GM18511 (cell line): ENCODE data around the gene CACNA1C.

Experiments used
- ATAC-seq: cut with Tn5 transposase; IDR thresholded peaks from one replicate; pipeline ENCODE4 v1.9.1; 2021; ENCODE audit warnings: mild to moderate bottlenecking, moderate library complexity; ENCODE audit not compliant: unreplicated experiment

CACNA1C gene

DNA sequence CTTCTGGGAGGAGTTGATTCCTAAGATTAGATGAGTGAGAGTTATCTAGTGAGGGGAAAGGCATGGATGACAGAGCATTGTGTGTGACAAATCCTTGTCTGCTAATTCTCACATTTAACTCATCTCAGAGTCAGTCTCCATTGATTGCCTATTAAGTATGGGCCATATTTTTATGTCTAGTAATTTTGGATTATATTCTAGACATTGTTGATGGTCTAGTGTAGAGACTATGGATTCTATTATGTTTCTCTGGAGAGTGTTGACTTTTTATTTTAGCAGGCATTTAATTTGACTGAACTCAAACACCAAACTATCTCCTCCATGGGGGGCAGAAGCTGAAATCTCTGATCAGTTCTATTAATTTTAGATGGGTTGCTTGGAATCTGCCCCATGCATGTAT, 114.4 kb downstream of the CACNA1C start:
- no peak for ATAC-seq

DNA sequence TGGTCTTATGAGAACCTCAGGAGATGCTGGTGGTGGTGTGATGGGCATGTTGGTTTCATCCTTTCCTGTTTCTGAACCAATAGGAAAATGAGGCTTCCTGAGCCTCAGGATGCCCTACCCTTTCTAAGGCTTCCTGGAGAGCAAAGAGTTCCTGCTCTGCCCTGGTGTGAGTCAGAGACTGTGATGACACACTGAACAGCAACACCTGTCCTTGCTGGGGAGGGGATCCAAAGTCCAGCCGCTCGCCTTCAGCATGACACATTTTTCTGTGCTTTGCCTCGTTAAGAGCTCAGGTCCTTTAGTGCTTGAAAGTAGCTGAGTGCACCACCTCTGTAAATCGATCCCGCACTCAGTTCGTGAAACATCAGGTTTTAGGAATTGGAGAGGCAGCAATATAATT, 116.0 kb downstream of the CACNA1C start:
- ATAC-seq, result no peak

DNA sequence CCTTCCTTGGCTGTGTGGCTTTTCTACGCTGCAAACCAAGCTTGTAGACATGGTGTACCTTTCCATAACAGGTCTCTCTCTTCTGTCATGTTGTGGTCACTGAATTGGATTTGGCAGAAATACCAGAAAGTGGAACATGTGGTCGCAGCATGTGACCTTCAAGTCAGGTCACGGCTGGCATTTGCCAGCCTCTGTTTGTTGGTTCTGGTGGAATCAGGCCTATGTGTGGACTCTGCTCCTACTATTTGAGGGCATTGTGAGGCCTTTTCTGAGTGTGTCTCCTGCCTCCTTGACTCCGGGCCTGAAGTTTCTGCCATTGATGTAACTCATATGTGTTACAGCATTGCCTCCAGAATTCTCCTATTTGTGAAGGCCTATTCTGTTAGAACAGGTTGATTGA, 116.7 kb downstream of the CACNA1C start:
- ATAC-seq, result no peak

DNA sequence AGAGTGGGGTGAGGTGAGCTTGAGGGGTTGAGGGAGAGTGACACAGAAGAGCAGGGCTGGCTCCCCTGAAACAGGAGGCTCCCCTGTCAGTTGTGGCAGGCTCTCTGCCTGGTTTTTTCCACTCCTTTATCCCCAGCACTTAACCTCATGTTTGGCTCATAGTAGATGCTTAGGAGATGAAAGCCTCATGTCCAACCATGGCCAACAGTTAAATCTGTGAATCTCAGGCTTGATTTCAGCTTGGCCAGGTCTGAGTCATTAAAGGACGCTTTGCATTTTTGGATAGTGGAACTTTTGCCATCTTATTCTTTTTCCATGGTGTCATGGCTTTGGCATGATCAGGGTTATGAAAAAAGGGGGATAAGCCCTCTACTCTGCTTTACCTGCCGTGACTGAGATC, 117.2 kb downstream of the CACNA1C start:
- ATAC-seq, result no peak

DNA sequence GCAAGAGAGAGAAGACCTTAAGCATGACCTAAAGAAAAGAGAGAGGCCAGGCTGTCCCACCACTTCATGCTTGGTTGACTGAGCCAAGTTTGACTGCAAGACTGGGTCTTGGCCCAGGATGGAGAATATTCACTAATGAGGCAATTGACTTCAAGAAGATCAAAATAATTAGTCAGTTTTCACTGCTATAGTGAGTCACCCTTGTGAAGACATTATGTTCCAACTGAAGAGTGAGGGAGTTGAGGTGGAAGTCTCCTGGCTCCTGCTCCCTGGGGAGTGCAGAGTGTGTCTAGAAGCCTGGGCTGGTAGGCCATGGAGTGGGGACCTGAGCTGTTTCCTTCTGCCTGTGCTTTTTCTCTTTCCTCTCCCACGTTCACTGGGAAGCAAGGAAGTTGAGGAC, 117.6 kb downstream of the CACNA1C start:
- ATAC-seq, result no peak

DNA sequence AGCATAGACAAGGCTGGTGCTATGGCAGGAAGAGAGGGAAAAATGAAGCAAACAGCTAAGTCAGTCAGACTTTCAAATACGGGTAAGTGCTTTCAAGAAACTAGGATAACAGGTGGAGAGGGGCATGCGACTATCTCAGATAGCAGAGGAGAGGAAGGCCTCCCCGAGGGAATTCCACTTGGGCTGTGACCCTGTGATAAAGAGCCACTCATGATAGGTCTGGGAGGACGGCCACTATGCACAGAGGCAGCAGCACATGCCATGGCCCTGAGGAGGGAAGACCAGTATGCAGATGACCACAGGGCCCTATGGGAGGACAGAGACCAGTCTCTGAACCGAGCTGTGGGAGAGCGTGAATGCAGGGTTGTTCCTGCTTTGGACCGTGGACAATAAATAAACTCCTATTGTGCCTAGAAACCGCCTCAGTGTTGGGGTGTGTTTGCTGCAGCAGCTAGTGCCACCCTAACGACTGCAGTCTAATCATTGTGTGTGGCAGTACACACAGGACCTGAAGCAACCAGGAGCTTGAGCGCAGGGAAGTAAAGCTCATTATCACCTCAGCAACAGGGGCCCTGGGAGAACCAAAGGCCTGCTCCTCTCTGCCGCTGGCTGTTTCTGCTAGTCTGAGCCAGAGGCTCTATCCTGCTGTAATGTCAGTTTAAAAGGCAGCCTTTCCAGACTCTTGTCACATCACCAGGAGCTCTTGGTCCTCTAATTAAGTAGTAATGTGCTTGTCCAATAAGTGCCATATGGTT, 119.1 kb downstream of the CACNA1C start:
- no peak for ATAC-seq

DNA sequence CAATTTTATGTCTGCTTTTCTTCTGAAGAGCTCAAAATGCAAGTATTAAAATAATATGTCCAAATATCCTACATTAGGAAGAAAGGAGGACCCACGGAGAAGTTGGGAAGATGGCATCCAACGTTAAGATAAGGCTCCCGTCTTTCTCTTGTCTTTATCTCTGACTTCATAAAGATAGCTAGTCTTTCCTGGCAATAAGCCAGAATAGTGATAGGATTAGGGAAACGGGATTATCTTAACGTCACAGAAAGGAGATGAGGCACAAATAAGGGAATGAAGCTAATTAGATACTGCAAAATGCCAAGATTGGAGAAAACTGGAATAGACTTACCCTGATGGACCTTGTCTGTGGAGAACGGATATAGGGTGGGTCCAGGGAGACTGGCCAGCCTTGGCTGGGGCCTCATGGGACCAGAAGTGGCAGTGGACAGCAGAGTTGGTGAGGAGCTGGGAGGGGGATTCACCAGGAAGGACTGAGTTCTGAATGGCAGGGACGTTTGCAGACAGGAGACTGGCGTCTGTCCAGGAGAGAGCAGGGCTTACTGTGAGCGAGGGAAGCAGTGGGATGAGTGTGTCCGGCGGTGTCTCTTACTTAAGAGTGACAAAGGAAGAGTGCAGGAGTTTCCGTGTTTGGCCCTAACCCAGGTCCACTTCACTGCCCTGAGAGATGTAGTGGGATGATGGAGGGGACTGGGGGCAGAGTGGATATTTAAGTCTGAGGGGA, 119.9 kb downstream of the CACNA1C start:
- ATAC-seq, result no peak

DNA sequence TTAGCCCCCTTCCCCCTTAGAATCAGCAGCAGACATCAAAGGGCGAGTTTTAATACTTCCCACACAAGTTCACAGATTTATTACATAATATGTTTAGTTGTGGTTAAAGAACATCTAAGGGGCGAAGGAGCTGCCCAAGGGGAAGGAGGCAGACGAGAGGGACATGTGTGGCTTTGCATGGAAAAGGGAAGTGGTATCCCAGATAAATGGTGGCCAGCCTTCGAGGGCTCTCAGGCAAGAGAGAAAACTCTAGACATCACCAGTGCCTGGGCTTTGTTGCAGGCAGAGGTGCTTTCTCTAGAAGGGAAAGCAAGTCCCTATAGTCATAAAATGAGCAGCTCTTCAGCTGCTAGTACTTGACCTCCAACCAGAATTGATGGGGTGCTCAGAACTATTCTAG, 121.2 kb downstream of the CACNA1C start:
- ATAC-seq, result no peak

DNA sequence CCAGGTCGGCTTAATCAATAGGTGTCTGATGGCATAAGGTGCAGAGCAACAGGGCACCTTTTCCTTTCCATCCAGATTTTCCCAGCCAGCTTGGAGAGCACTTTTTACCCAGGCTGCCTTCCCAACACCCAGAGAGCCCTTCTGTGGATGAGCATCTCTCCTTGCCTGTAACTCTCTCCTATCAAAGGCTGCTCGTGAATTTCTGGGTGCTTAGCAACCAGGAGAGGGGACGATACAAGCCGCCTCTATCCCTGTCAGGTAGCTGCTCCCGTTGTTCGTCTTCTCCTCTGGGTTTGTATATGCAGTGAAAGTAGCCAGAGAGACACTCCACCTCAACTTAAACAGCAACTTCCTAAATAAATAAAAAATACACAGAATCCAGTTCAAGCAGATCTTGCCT, 124.2 kb downstream of the CACNA1C start:
- no peak for ATAC-seq

DNA sequence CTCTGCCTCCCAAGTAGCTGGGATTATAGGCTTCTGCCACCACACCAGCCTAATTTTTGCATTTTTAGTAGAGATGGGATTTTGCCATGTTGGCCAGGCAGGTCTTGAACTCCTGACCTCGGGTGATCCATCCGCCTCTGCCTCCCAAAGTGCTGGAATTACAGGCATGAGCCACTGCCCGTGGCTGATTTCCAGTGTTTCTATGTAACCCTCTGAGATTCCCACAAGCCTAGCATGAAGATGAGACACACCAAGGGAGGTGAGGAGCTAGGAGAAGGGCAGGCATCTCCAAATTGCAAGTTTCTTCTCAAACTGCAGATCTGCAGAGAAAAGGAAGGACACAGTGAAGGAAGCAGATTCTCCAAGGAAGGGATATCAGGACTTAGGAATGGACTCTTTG, 125.0 kb downstream of the CACNA1C start:
- ATAC-seq, result no peak

DNA sequence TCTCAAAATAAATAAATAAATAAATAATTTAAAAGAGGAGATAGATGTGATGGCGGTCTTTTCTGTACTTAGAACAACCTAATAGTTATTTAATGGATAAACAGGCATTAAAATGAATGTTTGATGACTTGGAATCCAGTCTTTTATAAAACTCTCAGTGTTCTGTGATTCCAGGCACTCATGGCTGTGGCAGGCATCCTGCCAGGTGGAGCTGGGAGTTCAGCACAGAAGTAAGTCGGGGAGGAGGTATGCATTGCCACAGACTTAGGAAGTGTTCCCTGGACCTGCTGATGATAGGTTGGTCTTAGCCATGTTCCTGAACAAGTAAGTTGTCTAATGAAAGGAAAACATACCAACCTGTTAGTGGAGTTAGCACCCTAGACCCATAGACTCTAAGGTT, 126.3 kb downstream of the CACNA1C start:
- ATAC-seq, result no peak

DNA sequence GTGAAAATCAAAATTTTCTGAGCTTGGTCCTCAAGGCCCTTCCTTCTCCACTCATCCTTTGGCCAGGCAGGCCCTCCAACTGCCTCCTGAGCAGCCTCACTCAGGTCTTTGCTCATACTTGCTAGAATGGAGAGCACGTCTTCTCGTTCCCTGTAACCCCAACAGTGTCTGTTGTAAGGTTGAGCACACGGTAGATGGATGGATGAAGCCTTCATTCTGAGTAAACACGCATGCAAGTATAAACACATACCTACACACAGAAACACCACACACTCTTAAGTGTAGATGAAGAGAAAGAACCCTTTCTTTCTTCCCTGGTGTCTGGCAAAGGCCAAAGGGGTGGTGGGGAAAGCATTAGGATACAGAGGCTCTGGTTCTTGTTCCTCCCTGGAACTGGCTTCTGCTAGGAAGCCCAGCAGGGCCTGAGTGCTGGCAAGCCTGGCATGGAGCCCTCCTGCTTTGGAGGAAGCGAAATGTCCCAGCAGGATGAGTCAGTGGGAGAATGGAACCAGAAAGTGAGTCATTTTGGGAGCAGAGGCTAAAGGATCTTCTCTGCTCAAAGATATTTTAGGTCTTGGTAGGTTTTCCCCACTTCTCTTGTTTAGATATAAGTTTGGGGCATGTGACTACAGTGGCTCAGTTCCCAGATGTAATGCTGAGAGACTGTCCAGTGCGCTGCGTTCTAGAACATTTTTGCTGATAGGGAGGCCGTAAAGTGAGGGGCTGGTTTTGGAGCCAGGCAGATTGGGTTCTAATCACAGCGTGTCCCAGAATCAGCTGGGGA, 127.4 kb downstream of the CACNA1C start:
- ATAC-seq, result no peak

DNA sequence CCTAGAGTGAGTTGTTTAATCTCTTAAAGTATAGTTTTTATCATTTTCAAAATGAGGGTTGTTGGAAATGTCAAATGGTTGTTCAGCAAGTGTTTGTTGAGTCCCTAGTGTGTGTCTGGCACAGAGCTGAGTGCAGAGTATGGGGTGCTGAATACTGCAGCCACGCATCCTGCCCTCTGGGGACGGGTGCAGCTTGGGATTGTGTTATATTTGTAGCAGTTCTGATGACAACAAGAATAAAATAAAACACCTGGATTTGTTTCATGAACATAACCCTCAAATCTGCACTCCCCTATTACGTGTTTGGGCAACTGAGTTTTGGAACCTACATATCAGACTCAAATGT, 127.9 kb downstream of the CACNA1C start:
- no peak for ATAC-seq

DNA sequence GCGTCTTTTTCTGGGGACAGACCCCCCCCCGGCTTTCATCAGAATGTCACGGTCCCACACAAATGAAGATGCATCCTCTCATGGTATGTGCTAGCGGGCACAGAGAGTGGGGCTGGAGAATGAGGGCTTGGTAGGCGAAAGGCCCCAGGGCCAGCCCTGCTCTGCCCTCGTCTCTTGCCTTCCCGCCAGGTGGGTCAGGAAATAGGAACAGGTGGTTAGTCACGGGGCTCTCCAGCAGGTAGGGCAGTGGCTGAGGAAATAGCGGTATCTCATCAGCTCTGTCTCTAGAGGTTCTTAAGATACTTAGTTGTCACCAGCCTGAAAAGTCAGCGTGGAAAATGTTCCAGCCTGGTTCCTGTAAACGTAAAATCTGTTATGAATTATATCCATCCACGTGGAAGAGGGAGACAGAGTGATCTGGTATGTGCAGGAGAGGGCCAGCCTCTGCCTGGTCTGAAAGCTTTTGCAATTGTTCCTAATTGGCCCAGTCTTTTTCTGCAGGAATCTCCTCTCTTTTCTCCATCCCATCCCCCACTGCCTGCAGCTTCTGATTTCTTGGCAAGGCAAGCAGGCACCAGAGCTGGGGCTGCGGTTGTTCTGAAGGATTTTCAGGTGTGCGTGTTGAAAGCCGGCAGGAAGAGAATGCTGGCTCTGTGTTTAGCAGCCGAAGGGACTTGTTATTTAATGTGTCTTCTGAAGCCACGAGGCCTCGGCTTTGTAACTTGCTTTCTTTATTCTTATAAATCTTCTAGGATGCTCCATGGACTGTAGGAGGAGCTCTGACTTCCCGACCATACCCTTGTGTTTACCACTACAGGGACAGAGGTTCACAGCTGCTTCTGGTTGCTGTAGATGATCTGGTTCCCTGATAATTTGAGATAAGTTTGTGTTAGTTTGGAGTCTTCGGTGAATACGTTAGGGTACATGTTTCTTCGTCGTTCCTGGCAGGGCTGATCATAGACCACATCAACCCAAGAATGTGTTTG, 131.1 kb downstream of the CACNA1C start:
- ATAC-seq, result no peak

DNA sequence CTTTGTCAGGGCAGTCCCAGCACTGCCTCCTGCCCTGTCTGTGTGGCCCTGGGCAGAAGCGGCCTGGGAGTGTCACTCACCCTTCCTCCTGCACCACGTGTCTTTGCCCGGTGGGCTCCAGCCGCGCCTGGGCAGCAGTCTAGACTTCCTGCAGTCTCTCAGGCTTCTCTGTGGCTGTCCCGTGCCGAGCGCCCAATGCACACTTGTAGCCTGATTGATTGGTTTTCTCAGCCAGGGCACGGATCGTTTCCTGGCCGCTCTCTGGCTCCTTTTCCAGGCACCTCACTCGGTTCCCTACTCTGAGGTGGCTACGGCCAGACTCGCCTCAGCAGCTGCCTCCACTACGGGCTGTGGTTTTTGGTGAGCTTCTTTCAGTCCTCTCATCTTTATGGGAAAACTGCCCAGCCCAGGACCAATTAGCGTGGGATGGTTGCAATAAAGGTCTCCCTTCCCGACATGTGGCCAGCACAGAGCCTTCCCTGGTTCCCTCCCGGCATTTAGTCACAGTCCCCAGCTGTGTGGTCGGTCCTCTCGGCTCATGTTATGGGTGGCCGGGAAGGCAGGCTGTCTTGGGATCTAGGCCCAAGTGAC, 133.1 kb downstream of the CACNA1C start:
- ATAC-seq, result no peak

DNA sequence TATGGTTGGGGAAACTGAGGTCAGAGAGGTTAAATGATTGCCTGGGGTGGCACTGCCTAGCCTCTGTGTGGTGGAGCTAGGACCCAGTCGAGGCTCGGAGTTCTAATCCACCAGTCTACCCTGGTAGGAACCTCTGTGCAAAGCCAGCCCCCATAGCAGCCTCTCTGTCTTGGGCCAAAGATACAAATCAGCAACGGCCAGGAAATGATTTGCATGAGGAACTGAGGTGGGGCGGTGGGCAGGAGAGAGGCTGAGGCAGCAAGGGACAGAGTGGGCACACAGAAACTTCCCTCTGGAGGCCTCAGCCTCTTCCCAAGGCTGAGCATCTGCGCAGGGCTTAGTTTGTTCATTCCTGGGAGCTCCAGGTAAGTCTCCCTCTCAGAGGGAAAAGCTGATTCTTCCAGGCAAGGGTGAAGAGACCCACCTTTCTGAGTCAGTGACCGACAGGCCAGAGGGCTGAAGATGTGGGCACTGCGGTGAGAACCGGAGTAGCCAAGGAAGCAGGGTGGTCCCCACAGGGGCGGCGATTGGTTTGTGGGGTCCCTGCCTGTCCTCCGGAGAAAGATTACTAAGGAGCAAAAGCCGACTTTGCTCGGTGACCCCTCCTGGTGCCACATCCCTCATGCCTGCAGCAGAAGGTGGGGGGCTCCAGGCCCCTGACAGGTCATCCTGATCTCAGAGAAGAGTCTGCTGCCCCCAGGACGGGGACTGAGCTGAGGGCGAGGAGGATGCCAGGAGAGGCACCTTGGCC, 134.6 kb downstream of the CACNA1C start:
- ATAC-seq, result no peak

DNA sequence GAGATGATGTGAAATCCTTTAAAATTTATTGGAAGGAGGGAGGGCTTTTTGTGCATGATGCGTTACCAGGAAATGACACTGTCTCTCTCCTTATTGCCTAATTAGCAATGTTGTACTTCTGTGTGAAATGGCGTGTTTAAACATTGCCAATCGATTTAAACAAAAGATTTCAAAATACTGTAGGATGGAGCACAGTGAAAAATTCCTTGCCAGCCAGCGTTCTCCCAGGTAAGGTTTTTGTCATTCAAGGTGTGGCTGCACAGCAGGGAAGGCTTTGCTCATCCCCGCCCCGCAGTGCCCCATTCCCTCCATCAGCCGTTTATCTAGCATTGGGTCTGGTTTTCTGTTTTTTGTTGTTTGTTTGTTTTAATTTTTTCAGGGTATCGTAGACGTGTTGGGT, 137.3 kb downstream of the CACNA1C start:
- ATAC-seq, result no peak

DNA sequence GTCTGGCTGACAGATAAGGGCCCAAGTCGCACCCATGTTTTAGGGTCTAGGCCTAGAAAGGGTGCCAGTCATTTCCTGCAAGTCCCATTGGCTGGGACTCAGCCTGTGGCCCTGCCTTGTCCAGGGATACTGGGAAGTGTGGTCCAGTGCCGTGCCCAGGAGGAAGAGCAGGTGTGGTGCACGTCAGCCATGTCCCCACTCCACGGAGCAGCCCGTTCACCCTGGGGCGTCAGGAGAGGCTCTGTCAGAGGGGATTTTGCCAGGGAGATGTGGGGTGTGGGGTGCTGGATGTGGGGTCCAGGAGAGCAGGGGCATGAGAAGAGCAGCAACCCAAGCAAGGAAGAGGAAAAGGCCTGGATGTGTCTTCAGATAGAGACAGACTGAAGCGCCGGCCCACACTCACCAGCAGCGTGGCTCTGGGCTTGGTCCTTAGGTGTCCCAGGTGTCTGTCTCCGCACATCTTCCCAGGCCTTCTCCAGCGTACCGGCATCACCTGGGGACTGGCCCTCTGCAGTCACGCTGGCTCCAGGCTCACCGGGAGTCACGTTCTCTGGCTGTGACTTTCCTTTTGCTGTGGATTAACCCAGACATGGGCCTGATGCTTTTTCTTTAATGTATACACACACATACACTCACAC, 138.2 kb downstream of the CACNA1C start:
- ATAC-seq, result no peak

DNA sequence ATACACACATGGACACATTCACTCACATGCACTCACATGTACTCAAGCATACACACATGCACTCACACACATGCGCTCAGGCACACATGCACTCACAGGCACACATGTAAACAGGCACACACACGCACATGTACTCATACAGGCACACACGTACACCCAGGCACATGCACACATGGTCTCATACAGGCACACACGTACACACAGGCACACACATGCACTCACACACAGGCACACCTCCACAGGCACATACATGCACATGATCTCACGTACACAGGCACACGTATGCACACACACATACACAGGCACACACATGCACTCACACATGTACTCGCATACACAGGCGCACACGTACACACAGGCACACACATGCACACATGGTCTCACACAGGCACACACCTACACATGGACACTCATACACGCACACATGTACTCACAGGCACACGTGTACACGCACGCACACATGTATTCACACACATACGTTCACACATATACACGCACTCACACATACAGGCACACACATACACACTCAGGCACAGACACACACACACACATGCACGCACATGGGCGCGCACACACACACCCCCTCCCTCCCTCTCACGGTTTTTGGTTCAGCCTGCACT, 138.9 kb downstream of the CACNA1C start:
- ATAC-seq, result no peak
